ENCODE results near the gene KIAA1217.
"Not testable (repeated sequence)": the region's sequence is repeated elsewhere in the genome, so short reads cannot be mapped to it uniquely, and the experiment has no call there.

Gene KIAA1217

GRCh38 chr10:24482713-24483112 is 273.8 kb downstream of the KIAA1217 start:
- H3K27ac Mint-ChIP-seq; H3K36me3 Mint-ChIP-seq (ENCODE audit: low read depth); H3K4me1 Mint-ChIP-seq (ENCODE audit: low read depth); H3K9me3 Mint-ChIP-seq; intact Hi-C loops (cut with micrococcal nuclease); H3K27me3 Mint-ChIP-seq; H3K4me3 Mint-ChIP-seq: not testable (repeated sequence)

- Mint-ChIP-seq H3K9me3 (no peaks in the 10 kb centered on the region), H3K4me1 (ENCODE audit: low read depth) (no peaks in the 10 kb centered on the region), H3K4me3 (no peak overlapping the region), H3K27me3 (no peaks in the 10 kb centered on the region), H3K27ac (no peak overlapping the region), H3K36me3 (ENCODE audit: low read depth) (no peaks in the 10 kb centered on the region)
- intact Hi-C loops (cut with micrococcal nuclease): no loop called here
These were observed 274.8 kb downstream of the KIAA1217 start for GRCh38 chr10:24483701-24484100.

GRCh38 chr10:24484771-24485170 is 275.8 kb downstream of the KIAA1217 start:
- H3K9me3 Mint-ChIP-seq: no peaks in the 10 kb centered on the region
- H3K27ac Mint-ChIP-seq: no peak overlapping the region
- H3K4me1 Mint-ChIP-seq (ENCODE audit: low read depth): no peaks in the 10 kb centered on the region
- no peaks in the 10 kb centered on the region for H3K27me3 Mint-ChIP-seq
- intact Hi-C loops (cut with micrococcal nuclease): no loop called here
- no peak overlapping the region for H3K4me3 Mint-ChIP-seq
- no peaks in the 10 kb centered on the region for H3K36me3 Mint-ChIP-seq (ENCODE audit: low read depth)

- H3K4me1 Mint-ChIP-seq (ENCODE audit: low read depth): no peaks in the 10 kb centered on the region
- H3K4me3 Mint-ChIP-seq: no peak overlapping the region
- H3K27ac Mint-ChIP-seq: no peak overlapping the region
- H3K36me3 Mint-ChIP-seq (ENCODE audit: low read depth): no peaks in the 10 kb centered on the region
- intact Hi-C loops (cut with micrococcal nuclease): no loop called here
- H3K27me3 Mint-ChIP-seq: no peaks in the 10 kb centered on the region
- no peaks in the 10 kb centered on the region for H3K9me3 Mint-ChIP-seq
These were observed 276.4 kb downstream of the KIAA1217 start for GRCh38 chr10:24485304-24485703.

GRCh38 chr10:24488631-24489030 is 279.7 kb downstream of the KIAA1217 start:
- Mint-ChIP-seq H3K36me3 (ENCODE audit: low read depth) (no peaks in the 10 kb centered on the region), H3K4me3 (no peak overlapping the region), H3K27me3 (no peaks in the 10 kb centered on the region), H3K27ac (no peak overlapping the region), H3K9me3 (no peaks in the 10 kb centered on the region), H3K4me1 (ENCODE audit: low read depth) (no peaks in the 10 kb centered on the region)
- intact Hi-C loops (cut with micrococcal nuclease): no loop called here

DNA sequence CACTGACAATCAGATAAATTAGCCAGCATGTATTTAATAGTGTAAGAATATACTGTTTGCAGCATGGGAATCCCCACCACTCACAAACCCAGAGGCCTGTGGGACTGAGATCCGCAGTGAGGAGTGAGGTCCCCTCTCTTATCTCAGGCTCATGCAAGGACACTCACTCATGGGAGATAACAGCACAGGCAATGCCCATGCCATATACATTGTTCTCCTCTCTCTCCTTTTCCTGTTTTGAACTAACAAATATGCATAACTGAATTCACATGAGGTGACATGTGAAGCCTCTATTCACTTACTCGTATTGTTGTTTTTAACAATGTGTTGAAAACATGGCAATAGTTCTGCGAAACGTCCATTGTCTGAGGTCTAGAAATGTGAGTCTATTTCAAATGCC is 284.2 kb downstream of the KIAA1217 start:
- H3K4me3 Mint-ChIP-seq: no peak overlapping the region
- H3K4me1 Mint-ChIP-seq (ENCODE audit: low read depth): no peaks in the 10 kb centered on the region
- H3K27me3 Mint-ChIP-seq: no peaks in the 10 kb centered on the region
- intact Hi-C loops (cut with micrococcal nuclease): no loop called here
- no peaks in the 10 kb centered on the region for H3K36me3 Mint-ChIP-seq (ENCODE audit: low read depth)
- H3K9me3 Mint-ChIP-seq: no peaks in the 10 kb centered on the region
- no peak overlapping the region for H3K27ac Mint-ChIP-seq

DNA sequence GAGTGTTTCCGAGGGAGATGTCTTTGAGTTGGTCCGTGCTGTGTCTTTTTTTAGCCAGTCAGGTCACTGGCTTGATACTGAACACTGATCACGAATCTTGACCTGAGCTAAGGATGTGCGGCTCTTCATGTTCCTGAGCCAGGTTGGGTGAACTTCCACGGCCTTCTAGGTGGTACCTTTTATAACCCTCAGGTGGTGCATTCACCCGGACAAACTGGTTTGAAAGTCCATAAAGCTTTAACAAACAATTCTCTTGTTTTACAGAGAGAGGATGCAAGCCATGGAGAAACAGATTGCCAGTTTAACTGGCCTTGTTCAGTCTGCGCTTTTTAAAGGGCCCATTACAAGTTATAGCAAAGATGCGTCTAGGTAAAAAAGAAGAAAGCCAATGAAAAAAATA is 285.3 kb downstream of the KIAA1217 start:
- H3K27me3 Mint-ChIP-seq: no peaks in the 10 kb centered on the region
- no peak overlapping the region for H3K4me3 Mint-ChIP-seq
- H3K27ac Mint-ChIP-seq: no peak overlapping the region
- intact Hi-C loops (cut with micrococcal nuclease): no loop called here
- H3K36me3 Mint-ChIP-seq (ENCODE audit: low read depth): no peaks in the 10 kb centered on the region
- no peaks in the 10 kb centered on the region for H3K9me3 Mint-ChIP-seq
- no peaks in the 10 kb centered on the region for H3K4me1 Mint-ChIP-seq (ENCODE audit: low read depth)

GRCh38 chr10:24494777-24495176 is 285.8 kb downstream of the KIAA1217 start:
- Mint-ChIP-seq H3K4me3 (no peak overlapping the region), H3K4me1 (ENCODE audit: low read depth) (no peaks in the 10 kb centered on the region), H3K27ac (no peak overlapping the region), H3K36me3 (ENCODE audit: low read depth) (no peaks in the 10 kb centered on the region), H3K9me3 (no peaks in the 10 kb centered on the region), H3K27me3 (no peaks in the 10 kb centered on the region)
- intact Hi-C loops (cut with micrococcal nuclease): no loop called here

GRCh38 chr10:24495666-24496460 is 286.9 kb downstream of the KIAA1217 start:
- Mint-ChIP-seq H3K9me3 (no peaks in the 10 kb centered on the region), H3K27me3 (no peaks in the 10 kb centered on the region), H3K4me1 (ENCODE audit: low read depth) (no peaks in the 10 kb centered on the region), H3K4me3 (no peak overlapping the region), H3K36me3 (ENCODE audit: low read depth) (no peaks in the 10 kb centered on the region), H3K27ac (no peak overlapping the region)
- intact Hi-C loops (cut with micrococcal nuclease): no loop called here

GRCh38 chr10:24496906-24497305 is 288.0 kb downstream of the KIAA1217 start:
- H3K4me1 Mint-ChIP-seq (ENCODE audit: low read depth): no peaks in the 10 kb centered on the region
- no peaks in the 10 kb centered on the region for H3K36me3 Mint-ChIP-seq (ENCODE audit: low read depth)
- H3K4me3 Mint-ChIP-seq: no peak overlapping the region
- intact Hi-C loops (cut with micrococcal nuclease): no loop called here
- H3K27ac Mint-ChIP-seq: no peak overlapping the region
- H3K27me3 Mint-ChIP-seq: no peaks in the 10 kb centered on the region
- no peaks in the 10 kb centered on the region for H3K9me3 Mint-ChIP-seq

- no peaks in the 10 kb centered on the region for H3K4me1 Mint-ChIP-seq (ENCODE audit: low read depth)
- no peaks in the 10 kb centered on the region for H3K9me3 Mint-ChIP-seq
- intact Hi-C loops (cut with micrococcal nuclease): no loop called here
- no peak overlapping the region for H3K4me3 Mint-ChIP-seq
- H3K27me3 Mint-ChIP-seq: peaks cover 1% of the 10 kb centered on the region
- no peak overlapping the region for H3K27ac Mint-ChIP-seq
- H3K36me3 Mint-ChIP-seq (ENCODE audit: low read depth): no peaks in the 10 kb centered on the region
These were observed 292.2 kb downstream of the KIAA1217 start for GRCh38 chr10:24501056-24501711.

DNA sequence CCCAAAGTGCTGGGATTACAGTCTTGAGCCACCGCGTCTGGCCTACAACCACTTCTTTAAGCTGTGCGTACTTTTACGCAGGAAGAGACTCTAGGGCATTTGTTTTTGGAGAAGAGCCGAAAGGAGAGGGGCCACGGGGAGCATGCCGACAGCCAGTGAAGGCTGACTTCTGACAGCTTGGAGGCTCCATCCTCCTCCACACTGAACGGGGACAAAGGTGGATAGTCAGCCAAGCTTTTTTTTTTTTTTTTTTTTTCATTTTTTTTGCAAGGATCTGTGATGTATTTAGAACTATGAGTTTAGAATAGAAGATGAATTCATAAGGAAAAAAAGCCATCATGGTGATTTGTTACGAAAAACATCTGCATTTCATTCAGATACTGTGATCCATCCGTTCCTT is 293.1 kb downstream of the KIAA1217 start:
- no peak overlapping the region for H3K27ac Mint-ChIP-seq
- H3K4me3 Mint-ChIP-seq: no peak overlapping the region
- no peaks in the 10 kb centered on the region for H3K36me3 Mint-ChIP-seq (ENCODE audit: low read depth)
- no peaks in the 10 kb centered on the region for H3K9me3 Mint-ChIP-seq
- no peaks in the 10 kb centered on the region for H3K4me1 Mint-ChIP-seq (ENCODE audit: low read depth)
- intact Hi-C loops (cut with micrococcal nuclease): no loop called here
- H3K27me3 Mint-ChIP-seq: peaks cover 3% of the 10 kb centered on the region

GRCh38 chr10:24502801-24503460 is 294.0 kb downstream of the KIAA1217 start:
- Mint-ChIP-seq H3K27ac (no peak overlapping the region), H3K27me3 (peaks cover 3% of the 10 kb centered on the region), H3K36me3 (ENCODE audit: low read depth) (no peaks in the 10 kb centered on the region), H3K4me3 (no peak overlapping the region), H3K4me1 (ENCODE audit: low read depth) (no peaks in the 10 kb centered on the region), H3K9me3 (no peaks in the 10 kb centered on the region)
- intact Hi-C loops (cut with micrococcal nuclease): no loop called here

GRCh38 chr10:24503461-24504320 is 294.8 kb downstream of the KIAA1217 start:
- H3K36me3 Mint-ChIP-seq (ENCODE audit: low read depth): no peaks in the 10 kb centered on the region
- intact Hi-C loops (cut with micrococcal nuclease): no loop called here
- H3K9me3 Mint-ChIP-seq: no peaks in the 10 kb centered on the region
- H3K27ac Mint-ChIP-seq: no peak overlapping the region
- H3K27me3 Mint-ChIP-seq: peaks cover 3% of the 10 kb centered on the region
- no peak overlapping the region for H3K4me3 Mint-ChIP-seq
- H3K4me1 Mint-ChIP-seq (ENCODE audit: low read depth): no peaks in the 10 kb centered on the region
